Liver (tissue), 9 donors: ENCODE measurements around the gene ENTR1. TPM values are rescaled to one million over a fixed set of nuclear protein-coding genes. Genes with fewer than 3 reads are reported as not detected.

Experiments
- DNase-seq: peaks from one replicate; pipeline ENCODE4 v3.0.0-alpha.2; 2017; ENCODE audit warnings: low spot score
- H3K27ac ChIP-seq, 2 donors: one replicate each; pipeline ENCODE4 v1.7.0; 2013; ENCODE audit warnings: inconsistent platforms in 2 of 2, low read length in 2 of 2, control low read depth in 1 of 2, low read depth in 1 of 2, mild to moderate bottlenecking in 1 of 2
- H3K27me3 ChIP-seq, 4 donors: one replicate each; pipeline versions ENCODE4 v1.6.1 to v1.7.0; 2013; ENCODE audit warnings: low read length in 3 of 4, inconsistent platforms in 1 of 4, mild to moderate bottlenecking in 1 of 4, moderate library complexity in 1 of 4; ENCODE audit not compliant: control insufficient read depth in 4 of 4, insufficient read depth in 4 of 4
- H3K36me3 ChIP-seq, 4 donors: one replicate each; pipeline versions ENCODE4 v1.6.1 to v1.7.0; 2013; ENCODE audit warnings: low read length in 3 of 4, mild to moderate bottlenecking in 3 of 4, low read depth in 1 of 4, moderate library complexity in 1 of 4; ENCODE audit not compliant: control insufficient read depth in 4 of 4, insufficient read depth in 3 of 4
- H3K4me1 ChIP-seq, 4 donors: one replicate each; pipeline versions ENCODE4 v1.6.1 to v1.7.0; 2013; ENCODE audit warnings: low read length in 3 of 4, mild to moderate bottlenecking in 3 of 4, moderate library complexity in 1 of 4; ENCODE audit not compliant: control insufficient read depth in 4 of 4, insufficient read depth in 4 of 4
- H3K4me3 ChIP-seq, 3 donors: one replicate each; pipeline versions ENCODE4 v1.6.1 to v1.7.0; 2013; ENCODE audit warnings: low read length in 3 of 3, control low read depth in 1 of 3, low read depth in 1 of 3, mild to moderate bottlenecking in 1 of 3
- H3K9ac ChIP-seq, 2 donors: one replicate each; pipeline ENCODE4 v1.7.0; 2013; ENCODE audit warnings: low read length in 2 of 2, mild to moderate bottlenecking in 2 of 2, moderate library complexity in 2 of 2, control low read depth in 1 of 2, low read depth in 1 of 2
- H3K9me3 ChIP-seq, 4 donors: one replicate each; pipeline versions ENCODE4 v1.6.1 to v1.7.0; 2013; ENCODE audit warnings: low read length in 3 of 4; ENCODE audit not compliant: control insufficient read depth in 4 of 4
- ATF3 ChIP-seq: IDR thresholded peaks from 2 replicates; pipeline ENCODE4 v1.6.1; 2016; ENCODE audit warnings: antibody characterized with exemption
- EGR1 ChIP-seq, 2 donors: IDR thresholded peaks; 2 replicates each; pipeline ENCODE4 v1.6.1; 2016 to 2018; ENCODE audit warnings: antibody characterized with exemption in 2 of 2, low read depth in 2 of 2
- FOXA1 ChIP-seq: IDR thresholded peaks from 2 replicates; pipeline ENCODE4 v1.6.1; 2016; ENCODE audit warnings: antibody characterized with exemption
- FOXA2 ChIP-seq: IDR thresholded peaks from 2 replicates; pipeline ENCODE4 v1.6.1; 2016; ENCODE audit warnings: antibody characterized with exemption
- GABPA ChIP-seq, 2 donors: IDR thresholded peaks in 1 of 2; conservative IDR thresholded peaks in 1 of 2; 2 replicates each; pipeline ENCODE4 v1.6.1; 2016; ENCODE audit warnings: antibody characterized with exemption in 2 of 2, mild to moderate bottlenecking in 1 of 2, moderate library complexity in 1 of 2
- HNF4A ChIP-seq, 2 donors: conservative IDR thresholded peaks; 2 replicates each; pipeline ENCODE4 v1.6.1; 2016; ENCODE audit warnings: antibody characterized with exemption in 2 of 2, mild to moderate bottlenecking in 2 of 2
- HNF4G ChIP-seq: IDR thresholded peaks from 2 replicates; pipeline ENCODE4 v1.6.1; 2016; ENCODE audit warnings: antibody characterized with exemption
- JUND ChIP-seq, 2 donors: IDR thresholded peaks; 2 replicates each; pipeline ENCODE4 v1.6.1; 2016; ENCODE audit warnings: antibody characterized with exemption in 2 of 2
- MAX ChIP-seq: IDR thresholded peaks from 2 replicates; pipeline ENCODE4 v1.6.1; 2016; ENCODE audit warnings: antibody characterized with exemption
- NR2F2 ChIP-seq: IDR thresholded peaks from 2 replicates; pipeline ENCODE4 v1.6.1; 2016; ENCODE audit warnings: antibody characterized with exemption
- RAD21 ChIP-seq, 2 donors: IDR thresholded peaks; 2 replicates each; pipeline ENCODE4 v1.6.1; 2016; ENCODE audit warnings: antibody characterized with exemption in 2 of 2, mild to moderate bottlenecking in 2 of 2
- RXRA ChIP-seq, 2 donors: IDR thresholded peaks; 2 replicates each; pipeline ENCODE4 v1.6.1; 2017 to 2018; ENCODE audit warnings: antibody characterized with exemption in 2 of 2, mild to moderate bottlenecking in 1 of 2
- SP1 ChIP-seq: IDR thresholded peaks from 2 replicates; pipeline ENCODE4 v1.6.1; 2018; ENCODE audit warnings: antibody characterized with exemption, mild to moderate bottlenecking
- TAF1 ChIP-seq: conservative IDR thresholded peaks from 2 replicates; pipeline ENCODE4 v1.6.1; 2016; ENCODE audit warnings: antibody characterized with exemption, mild to moderate bottlenecking
- YY1 ChIP-seq: IDR thresholded peaks from 2 replicates; pipeline ENCODE4 v1.6.1; 2016; ENCODE audit warnings: antibody characterized with exemption, mild to moderate bottlenecking
- WGBS: extraction: QIAGEN DNeasy Blood & Tissue Kit; methylation state at CpG from one replicate; pipeline ENCODE4 v1.1.7; 2013; 5-methylcytosine and 5-hydroxymethylcytosine counted together
- polyA plus RNA-seq, 2 donors: library from polyadenylated mRNA; stranded (reverse) in 1 of 2; unstranded in 1 of 2; fragments of 200-250 nt in 1 of 2; fragments of >200 nt in 1 of 2; fragmentation: Nextera tagmentation in 1 of 2; extraction: Ambion mirVana in 1 of 2; gene quantifications; one replicate each; pipeline versions ENCODE4 v1.2.1 to v1.2.3, GENCODE V29; 2013 to 2015
- total RNA-seq, 2 donors: library from RNA; depleted of rRNA; stranded (reverse); fragments of >200 nt; gene quantifications; one replicate each; pipeline ENCODE4 v1.2.3, GENCODE V29; 2014
- TF ChIP-seq, protein P1 (sequence below): IDR thresholded peaks from 2 replicates; pipeline ENCODE4 v1.6.1; 2016; ENCODE audit warnings: antibody characterized with exemption, mild to moderate bottlenecking
- TF ChIP-seq, protein P2 (sequence below): fragments of 150-350 bp; IDR thresholded peaks from 2 replicates; pipeline ENCODE4 v1.5.1; 2017; ENCODE audit warnings: improper control_type of control experiment, low read depth, low read length; ENCODE audit not compliant: missing input control
- TF ChIP-seq, protein P3 (sequence below): IDR thresholded peaks from 2 replicates; pipeline ENCODE4 v1.6.1; 2016; ENCODE audit warnings: antibody characterized with exemption
- donor health status: healthy.
- donor health status: healthy.
- donor health status: healthy.
- donor health status: healthy.
- donor health status: healthy.

The ENTR1 gene
- total and polyA plus RNA-seq, 4 donors = 11.0 to 28.1 (median 19.1) TPM

GRCh38 chr9:136363106-136363948 lies 47.1 kb downstream of the ENTR1 start, which contains the start of gene DNLZ:
Gene DNLZ (minus strand): TSS chr9:136363744. CDS start chr9:136363714, 30 bp downstream.
- Histone ChIP-seq H3K36me3 (peaks cover 0 to 1% (median 0%) of the 10 kb centered on the region in 4 donors), H3K9ac (no peak within 1 kb of the TSS), H3K27me3 (no peaks in the 10 kb centered on the region), H3K9me3 (no peaks in the 10 kb centered on the region), H3K27ac (peak within 1 kb of the TSS; percentile 68 to 81), H3K4me1 (peaks cover 5 to 13% (median 6%) of the 10 kb centered on the region in 4 donors), H3K4me3 (peak within 1 kb of the TSS; percentile 65 to 95 (median 77))
- DNase-seq = peak; percentile 99
- peak; percentile 94 for TF ChIP-seq YY1
- no peak for TF ChIP-seq FOXA1
- TF ChIP-seq ATF3 = no peak
- TF ChIP-seq HNF4A (conservative IDR thresholded peaks at IDR 0.05) = no peak
- no peak for TF ChIP-seq TAF1
- TF ChIP-seq, protein P1, sequence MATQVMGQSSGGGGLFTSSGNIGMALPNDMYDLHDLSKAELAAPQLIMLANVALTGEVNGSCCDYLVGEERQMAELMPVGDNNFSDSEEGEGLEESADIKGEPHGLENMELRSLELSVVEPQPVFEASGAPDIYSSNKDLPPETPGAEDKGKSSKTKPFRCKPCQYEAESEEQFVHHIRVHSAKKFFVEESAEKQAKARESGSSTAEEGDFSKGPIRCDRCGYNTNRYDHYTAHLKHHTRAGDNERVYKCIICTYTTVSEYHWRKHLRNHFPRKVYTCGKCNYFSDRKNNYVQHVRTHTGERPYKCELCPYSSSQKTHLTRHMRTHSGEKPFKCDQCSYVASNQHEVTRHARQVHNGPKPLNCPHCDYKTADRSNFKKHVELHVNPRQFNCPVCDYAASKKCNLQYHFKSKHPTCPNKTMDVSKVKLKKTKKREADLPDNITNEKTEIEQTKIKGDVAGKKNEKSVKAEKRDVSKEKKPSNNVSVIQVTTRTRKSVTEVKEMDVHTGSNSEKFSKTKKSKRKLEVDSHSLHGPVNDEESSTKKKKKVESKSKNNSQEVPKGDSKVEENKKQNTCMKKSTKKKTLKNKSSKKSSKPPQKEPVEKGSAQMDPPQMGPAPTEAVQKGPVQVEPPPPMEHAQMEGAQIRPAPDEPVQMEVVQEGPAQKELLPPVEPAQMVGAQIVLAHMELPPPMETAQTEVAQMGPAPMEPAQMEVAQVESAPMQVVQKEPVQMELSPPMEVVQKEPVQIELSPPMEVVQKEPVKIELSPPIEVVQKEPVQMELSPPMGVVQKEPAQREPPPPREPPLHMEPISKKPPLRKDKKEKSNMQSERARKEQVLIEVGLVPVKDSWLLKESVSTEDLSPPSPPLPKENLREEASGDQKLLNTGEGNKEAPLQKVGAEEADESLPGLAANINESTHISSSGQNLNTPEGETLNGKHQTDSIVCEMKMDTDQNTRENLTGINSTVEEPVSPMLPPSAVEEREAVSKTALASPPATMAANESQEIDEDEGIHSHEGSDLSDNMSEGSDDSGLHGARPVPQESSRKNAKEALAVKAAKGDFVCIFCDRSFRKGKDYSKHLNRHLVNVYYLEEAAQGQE = peak; percentile 22
- TF ChIP-seq RXRA (IDR thresholded peaks at IDR 0.05) = peak in 1 of 2 donors; percentile 8
- no peak for TF ChIP-seq FOXA2
- TF ChIP-seq, protein P2, sequence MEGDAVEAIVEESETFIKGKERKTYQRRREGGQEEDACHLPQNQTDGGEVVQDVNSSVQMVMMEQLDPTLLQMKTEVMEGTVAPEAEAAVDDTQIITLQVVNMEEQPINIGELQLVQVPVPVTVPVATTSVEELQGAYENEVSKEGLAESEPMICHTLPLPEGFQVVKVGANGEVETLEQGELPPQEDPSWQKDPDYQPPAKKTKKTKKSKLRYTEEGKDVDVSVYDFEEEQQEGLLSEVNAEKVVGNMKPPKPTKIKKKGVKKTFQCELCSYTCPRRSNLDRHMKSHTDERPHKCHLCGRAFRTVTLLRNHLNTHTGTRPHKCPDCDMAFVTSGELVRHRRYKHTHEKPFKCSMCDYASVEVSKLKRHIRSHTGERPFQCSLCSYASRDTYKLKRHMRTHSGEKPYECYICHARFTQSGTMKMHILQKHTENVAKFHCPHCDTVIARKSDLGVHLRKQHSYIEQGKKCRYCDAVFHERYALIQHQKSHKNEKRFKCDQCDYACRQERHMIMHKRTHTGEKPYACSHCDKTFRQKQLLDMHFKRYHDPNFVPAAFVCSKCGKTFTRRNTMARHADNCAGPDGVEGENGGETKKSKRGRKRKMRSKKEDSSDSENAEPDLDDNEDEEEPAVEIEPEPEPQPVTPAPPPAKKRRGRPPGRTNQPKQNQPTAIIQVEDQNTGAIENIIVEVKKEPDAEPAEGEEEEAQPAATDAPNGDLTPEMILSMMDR = peak; percentile 95
- no peak for TF ChIP-seq HNF4G
- TF ChIP-seq, protein P3, sequence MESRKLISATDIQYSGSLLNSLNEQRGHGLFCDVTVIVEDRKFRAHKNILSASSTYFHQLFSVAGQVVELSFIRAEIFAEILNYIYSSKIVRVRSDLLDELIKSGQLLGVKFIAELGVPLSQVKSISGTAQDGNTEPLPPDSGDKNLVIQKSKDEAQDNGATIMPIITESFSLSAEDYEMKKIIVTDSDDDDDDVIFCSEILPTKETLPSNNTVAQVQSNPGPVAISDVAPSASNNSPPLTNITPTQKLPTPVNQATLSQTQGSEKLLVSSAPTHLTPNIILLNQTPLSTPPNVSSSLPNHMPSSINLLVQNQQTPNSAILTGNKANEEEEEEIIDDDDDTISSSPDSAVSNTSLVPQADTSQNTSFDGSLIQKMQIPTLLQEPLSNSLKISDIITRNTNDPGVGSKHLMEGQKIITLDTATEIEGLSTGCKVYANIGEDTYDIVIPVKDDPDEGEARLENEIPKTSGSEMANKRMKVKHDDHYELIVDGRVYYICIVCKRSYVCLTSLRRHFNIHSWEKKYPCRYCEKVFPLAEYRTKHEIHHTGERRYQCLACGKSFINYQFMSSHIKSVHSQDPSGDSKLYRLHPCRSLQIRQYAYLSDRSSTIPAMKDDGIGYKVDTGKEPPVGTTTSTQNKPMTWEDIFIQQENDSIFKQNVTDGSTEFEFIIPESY = no peak
- no peak for TF ChIP-seq MAX
- TF ChIP-seq JUND (IDR thresholded peaks at IDR 0.05) = no peak
- peak in 1 of 2 donors; percentile 82 for TF ChIP-seq GABPA (IDR thresholded peaks at IDR 0.05 in 1 of 2, conservative IDR thresholded peaks at IDR 0.05 in 1 of 2)
- TF ChIP-seq EGR1 (IDR thresholded peaks at IDR 0.05; ENCODE audit: low read depth in 2 of 2) = no peak
- no peak for TF ChIP-seq NR2F2
- peak in 1 of 2 donors; percentile 69 for TF ChIP-seq RAD21 (IDR thresholded peaks at IDR 0.05)
- TF ChIP-seq SP1 = peak; percentile 24
- under 1% methylated on average over 97 of the region's 97 CpGs for WGBS
